ENCODE results near the gene ALDH1L1.

ALDH1L1 gene

GRCh38 chr3:126197343-126197742 lies 17.0 kb upstream of the ALDH1L1 start:
- DNase-seq = no peak

DNA sequence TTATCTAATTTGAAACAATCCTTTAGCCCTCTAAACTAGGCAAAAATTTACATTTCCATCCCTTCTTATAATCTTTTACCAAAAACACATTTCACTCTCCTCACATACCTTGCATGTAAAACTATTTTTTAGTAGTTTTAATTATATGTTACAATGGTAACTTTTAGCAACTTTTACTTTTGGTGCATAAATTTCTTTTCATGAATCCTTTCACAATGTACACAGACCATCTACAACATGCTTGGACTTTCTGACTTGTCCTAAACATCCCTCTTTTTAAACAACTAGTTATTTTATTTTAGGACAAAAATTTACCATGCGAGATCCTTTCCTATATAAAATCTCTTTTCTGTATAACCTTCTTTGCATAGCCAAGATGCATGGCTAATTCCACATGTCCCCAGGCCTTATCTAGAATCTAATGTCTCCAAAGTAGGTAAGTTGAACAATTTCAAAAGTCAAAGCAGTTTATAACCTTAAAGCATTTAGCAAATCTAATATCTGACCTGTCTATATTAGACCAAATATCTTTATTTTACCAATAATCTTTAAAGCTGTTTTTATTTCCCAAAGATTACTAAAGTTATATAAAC lies 14.4 kb upstream of the ALDH1L1 start:
- no peak for DNase-seq

DNA sequence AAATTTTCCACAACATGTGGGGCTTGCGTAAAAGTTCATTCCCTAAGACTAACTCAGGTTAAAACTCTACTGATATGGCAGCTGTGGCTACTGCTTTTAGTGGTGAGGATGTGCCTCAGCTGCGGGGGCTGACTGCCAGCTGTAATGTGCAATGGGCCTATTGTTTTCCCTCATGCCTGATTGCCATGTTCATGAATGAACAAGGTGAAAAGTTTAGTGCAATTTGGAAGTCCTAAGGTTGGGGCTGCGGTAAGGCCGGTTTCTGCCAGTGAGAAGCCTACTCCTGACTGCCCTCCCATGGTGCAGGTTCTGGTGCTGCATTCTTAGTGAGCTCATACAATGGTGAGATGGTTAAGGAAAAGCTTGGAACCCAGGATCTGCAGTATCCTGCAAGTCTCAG lies 10.9 kb upstream of the ALDH1L1 start:
- DNase-seq = no peak

- DNase-seq = no peak
Measured at GRCh38 chr3:126187920-126188319, 7.5 kb upstream of the ALDH1L1 start.

GRCh38 chr3:126186749-126187148 lies 6.4 kb upstream of the ALDH1L1 start:
- no peak for DNase-seq

- no peak for DNase-seq
Measured at GRCh38 chr3:126186271-126186670, 5.9 kb upstream of the ALDH1L1 start.

- no peak for DNase-seq
Measured at GRCh38 chr3:126184465-126185000, 4.1 kb upstream of the ALDH1L1 start.

GRCh38 chr3:126181398-126181725 lies 976 bp upstream of the ALDH1L1 start:
- no peak for DNase-seq

DNA sequence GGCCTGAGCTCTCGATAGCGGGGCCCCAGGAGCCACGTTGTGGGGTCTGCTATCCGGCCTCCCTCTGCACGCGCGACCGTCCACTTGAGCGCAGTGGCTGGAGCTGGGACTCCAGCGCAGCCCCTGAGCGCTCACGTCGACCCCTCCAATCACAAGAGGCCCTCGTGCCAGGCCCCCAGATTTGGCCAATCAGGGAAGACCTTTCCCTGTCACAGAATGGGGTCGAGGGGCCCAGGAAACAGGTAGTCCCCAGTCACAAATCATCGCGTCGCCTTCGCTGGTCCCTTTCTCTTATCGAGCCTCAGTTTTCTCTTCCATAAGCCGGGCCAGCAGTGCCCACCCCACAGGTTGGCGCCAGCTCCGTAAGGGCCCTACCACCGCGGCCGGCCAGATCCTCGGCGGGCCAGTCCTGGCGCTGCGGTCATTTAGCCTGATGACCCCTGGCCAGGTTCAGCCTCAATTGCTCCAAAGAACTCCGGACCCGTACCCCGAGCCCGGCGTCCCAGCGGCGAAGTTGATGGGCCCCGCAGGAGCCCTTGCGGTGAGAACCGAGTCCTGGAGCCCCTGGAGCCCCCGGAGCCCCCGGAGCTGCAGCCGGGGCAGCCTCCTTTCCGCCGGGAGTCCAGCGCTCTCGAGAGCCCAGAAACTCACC lies 435 bp downstream of the ALDH1L1 start:
- DNase-seq = peak in 22 of 51 donors; percentile 9 to 58 (median 40)

DNA sequence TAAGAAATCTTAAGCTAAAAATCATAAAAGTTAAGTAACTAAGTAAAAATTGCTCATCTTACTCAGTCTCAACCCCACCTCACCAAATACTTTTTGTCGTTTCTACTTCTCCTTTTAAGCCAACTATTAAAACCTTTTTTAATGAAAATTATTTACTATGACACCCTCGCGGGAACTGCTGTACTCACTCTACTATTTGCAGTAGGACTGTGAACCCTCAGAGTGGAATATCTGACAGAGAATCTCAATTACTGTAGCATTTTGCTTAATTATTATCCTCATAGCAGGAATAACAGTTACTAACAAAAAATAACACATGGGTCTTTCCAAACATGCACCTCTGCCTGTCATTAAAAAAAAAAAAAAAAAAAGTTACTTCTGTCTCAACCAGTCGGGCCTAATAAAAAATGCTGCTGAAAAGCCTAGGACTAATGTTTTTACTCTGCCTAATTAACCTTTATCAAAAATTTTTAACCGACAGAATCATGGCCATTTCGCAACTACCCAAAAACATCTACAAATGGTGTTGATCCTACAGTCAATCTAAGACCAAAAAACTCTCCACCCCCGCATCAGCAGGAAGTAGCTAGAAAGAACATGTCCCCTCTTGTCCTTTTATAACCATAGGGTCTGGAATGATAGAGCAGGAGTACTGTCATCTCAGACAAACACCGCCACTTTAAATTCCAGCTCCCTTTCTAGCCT lies 10.2 kb downstream of the ALDH1L1 start:
- no peak for DNase-seq

DNA sequence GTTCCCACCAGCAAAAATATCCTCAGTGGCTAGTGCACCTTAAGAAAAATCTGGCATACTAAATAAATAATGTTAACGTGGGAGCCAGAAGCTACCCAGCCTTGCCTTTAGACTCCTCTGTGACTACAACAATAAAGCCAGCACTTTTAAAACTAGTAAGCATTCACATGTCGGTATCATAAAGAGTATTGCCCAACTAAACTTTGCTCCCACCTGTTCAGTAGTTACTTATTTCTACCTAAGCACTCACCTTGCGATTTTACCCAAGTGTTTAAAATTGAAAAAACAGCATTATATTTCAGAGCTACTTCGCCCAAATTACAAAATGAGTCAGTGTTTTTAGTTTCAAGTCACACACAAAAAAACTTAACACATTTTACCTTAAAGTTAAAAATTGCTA lies 12.8 kb downstream of the ALDH1L1 start:
- DNase-seq = no peak

DNA sequence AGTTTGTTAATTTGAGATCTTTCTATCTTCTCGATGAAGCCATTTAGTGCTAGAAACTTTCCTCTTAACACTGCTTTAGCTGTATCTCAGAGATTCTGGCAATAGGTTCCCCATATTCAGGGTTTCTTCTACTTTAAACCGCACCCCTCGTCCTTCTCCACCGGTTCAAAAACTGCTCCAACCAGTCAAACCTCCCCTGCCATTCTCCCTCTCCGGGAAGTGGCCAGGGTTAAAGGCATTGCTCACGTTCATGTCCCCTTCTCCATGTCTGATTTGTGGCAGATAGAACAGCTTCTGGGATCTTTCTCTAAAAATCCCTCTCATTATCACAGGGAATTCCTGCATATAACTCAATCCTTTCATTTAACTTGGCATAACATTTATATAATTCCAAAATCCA lies 14.4 kb downstream of the ALDH1L1 start:
- no peak for DNase-seq

GRCh38 chr3:126161309-126161708 lies 19.1 kb downstream of the ALDH1L1 start:
- no peak for DNase-seq

DNA sequence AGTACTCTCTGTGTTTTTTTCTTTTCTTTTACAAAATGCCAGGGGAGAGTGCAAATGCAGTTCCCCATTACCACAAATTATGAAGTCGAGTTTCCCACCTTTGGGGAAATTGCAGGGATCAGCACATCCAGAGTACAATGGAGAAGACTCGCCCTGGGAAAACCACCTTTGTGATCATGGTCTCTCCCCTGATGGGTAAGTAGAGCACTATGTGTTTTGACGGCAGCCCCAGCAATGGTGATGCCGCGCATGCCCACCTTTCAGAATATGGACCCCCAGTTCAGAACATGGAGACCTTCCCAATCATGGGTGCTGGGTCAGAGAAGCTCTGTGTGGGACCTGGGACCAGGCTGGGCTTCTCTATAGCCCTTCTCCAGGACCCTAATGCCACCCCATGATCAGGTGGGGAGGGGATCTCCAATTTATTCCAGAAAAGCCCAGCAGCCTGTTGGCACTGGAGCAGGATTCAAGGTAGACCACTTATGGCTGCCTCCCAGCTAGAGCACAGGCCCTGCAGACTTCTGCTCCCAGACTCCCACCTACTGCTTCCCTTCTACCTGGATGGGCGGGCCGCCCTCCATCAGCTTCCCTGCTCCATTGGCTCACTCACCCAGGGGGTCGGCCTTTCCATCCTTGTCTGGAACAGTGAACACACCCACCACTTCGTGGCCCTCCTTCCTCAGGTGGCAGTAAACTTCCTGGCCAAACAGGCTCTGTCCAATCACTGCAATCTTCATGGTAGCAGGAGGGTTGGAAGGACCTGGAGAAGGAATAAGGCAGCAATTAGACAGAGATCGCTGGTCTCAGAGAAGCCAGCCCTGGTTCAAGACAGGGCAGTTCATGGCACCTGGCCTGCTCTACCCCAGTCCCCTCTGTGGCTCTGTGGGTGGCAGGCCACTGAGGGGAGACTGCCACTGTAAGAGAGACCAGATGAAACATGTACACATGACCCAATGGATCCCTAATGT lies 19.9 kb downstream of the ALDH1L1 start:
- DNase-seq = no peak

GRCh38 chr3:126159476-126159875 lies 20.9 kb downstream of the ALDH1L1 start:
- no peak for DNase-seq

GRCh38 chr3:126158912-126159454 lies 21.4 kb downstream of the ALDH1L1 start:
- no peak for DNase-seq

GRCh38 chr3:126158016-126158911 lies 22.1 kb downstream of the ALDH1L1 start:
- DNase-seq = no peak

- no peak for DNase-seq
Measured at GRCh38 chr3:126157083-126157768, 23.2 kb downstream of the ALDH1L1 start.

DNA sequence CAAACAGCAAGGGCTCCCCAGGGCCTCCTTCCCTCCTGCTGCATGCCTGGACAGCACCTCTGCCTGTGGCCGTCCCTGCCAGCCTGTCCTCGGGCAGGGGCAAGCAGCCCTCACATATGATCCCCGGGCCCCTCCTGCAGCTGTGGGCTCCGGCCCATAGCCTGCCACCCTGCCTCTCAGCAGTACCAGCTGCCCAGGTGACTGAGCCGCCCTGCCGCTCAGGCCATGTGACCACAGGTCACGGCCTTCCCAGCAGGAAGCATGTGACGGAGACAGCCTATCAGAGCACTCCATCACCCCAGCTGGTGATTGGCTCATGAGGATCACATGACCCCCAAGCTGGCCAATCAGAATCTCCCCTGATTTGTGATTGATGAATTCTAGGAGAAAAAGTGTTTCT lies 23.9 kb downstream of the ALDH1L1 start:
- no peak for DNase-seq

GRCh38 chr3:126155819-126156218 lies 24.6 kb downstream of the ALDH1L1 start:
- no peak for DNase-seq

Measured in hypothalamus (tissue), 51 donors.